ENCODE data around the gene SPG11.
A peak's percentile ranks its signal among the peaks of the same experiment; 100 is the strongest.

SPG11 gene

GRCh38 chr15:44623178-44623577 is 40.3 kb downstream of the SPG11 start:
- DNase-seq (ENCODE audit: low read depth, low spot score) = no peak
- H3K27ac ChIP-seq = no peak overlapping the region

GRCh38 chr15:44620081-44620480 is 43.4 kb downstream of the SPG11 start:
- no peak overlapping the region for H3K27ac ChIP-seq
- no peak for DNase-seq (ENCODE audit: low read depth, low spot score)

GRCh38 chr15:44616974-44617373 is 46.5 kb downstream of the SPG11 start:
- no peak for DNase-seq (ENCODE audit: low read depth, low spot score)
- H3K27ac ChIP-seq = no peak overlapping the region

- DNase-seq (ENCODE audit: low read depth, low spot score) = no peak
- H3K27ac ChIP-seq = no peak overlapping the region
These were observed 56.7 kb downstream of the SPG11 start for GRCh38 chr15:44606740-44607139.

GRCh38 chr15:44603126-44603525 is 60.3 kb downstream of the SPG11 start:
- DNase-seq (ENCODE audit: low read depth, low spot score) = no peak
- no peak overlapping the region for H3K27ac ChIP-seq

GRCh38 chr15:44598892-44599291 is 64.6 kb downstream of the SPG11 start:
- H3K27ac ChIP-seq = no peak overlapping the region
- DNase-seq (ENCODE audit: low read depth, low spot score) = no peak

- no peak overlapping the region for H3K27ac ChIP-seq
- DNase-seq (ENCODE audit: low read depth, low spot score) = no peak
These were observed 65.4 kb downstream of the SPG11 start for GRCh38 chr15:44598066-44598465.

- no peak overlapping the region for H3K27ac ChIP-seq
- no peak for DNase-seq (ENCODE audit: low read depth, low spot score)
These were observed 66.9 kb downstream of the SPG11 start for GRCh38 chr15:44596511-44597010.

GRCh38 chr15:44595656-44596510 is 67.6 kb downstream of the SPG11 start:
- H3K27ac ChIP-seq = no peak overlapping the region
- no peak for DNase-seq (ENCODE audit: low read depth, low spot score)

- DNase-seq (ENCODE audit: low read depth, low spot score) = no peak
- no peak overlapping the region for H3K27ac ChIP-seq
These were observed 68.2 kb downstream of the SPG11 start for GRCh38 chr15:44595246-44595645.

- peak; percentile 39 for DNase-seq (ENCODE audit: low read depth, low spot score)
These were observed 70.3 kb downstream of the SPG11 start for GRCh38 chr15:44593042-44593736.

GRCh38 chr15:44591326-44591725 is 72.1 kb downstream of the SPG11 start:
- DNase-seq (ENCODE audit: low read depth, low spot score) = no peak
- peak overlapping the region; percentile 33 for H3K27ac ChIP-seq

More at GRCh38 chr15:44593042-44593736, 70.3 kb downstream of the SPG11 start:
- peak overlapping the region; percentile 43 for H3K27ac ChIP-seq

- no peak for DNase-seq (ENCODE audit: low read depth, low spot score)
- no peak overlapping the region for H3K27ac ChIP-seq
These were observed 74.9 kb downstream of the SPG11 start for GRCh38 chr15:44588541-44588940.

- H3K27ac ChIP-seq = no peak overlapping the region
- no peak for DNase-seq (ENCODE audit: low read depth, low spot score)
These were observed 77.8 kb downstream of the SPG11 start for GRCh38 chr15:44585633-44586032.

- no peak for DNase-seq (ENCODE audit: low read depth, low spot score)
- no peak overlapping the region for H3K27ac ChIP-seq
These were observed 79.2 kb downstream of the SPG11 start for GRCh38 chr15:44584162-44584749.

GRCh38 chr15:44580105-44580504 is 83.4 kb downstream of the SPG11 start:
- no peak for DNase-seq (ENCODE audit: low read depth, low spot score)
- H3K27ac ChIP-seq = peak overlapping the region; percentile 24

GRCh38 chr15:44574734-44575133 is 88.7 kb downstream of the SPG11 start:
- no peak for DNase-seq (ENCODE audit: low read depth, low spot score)
- H3K27ac ChIP-seq = no peak overlapping the region

- H3K27ac ChIP-seq = no peak overlapping the region
These were observed 90.1 kb downstream of the SPG11 start for GRCh38 chr15:44573386-44573785.

GRCh38 chr15:44570361-44570760 is 93.1 kb downstream of the SPG11 start:
- no peak for DNase-seq (ENCODE audit: low read depth, low spot score)
- no peak overlapping the region for H3K27ac ChIP-seq

More at GRCh38 chr15:44573386-44573785, 90.1 kb downstream of the SPG11 start:
- no peak for DNase-seq (ENCODE audit: low read depth, low spot score)

GRCh38 chr15:44569316-44569715 is 94.1 kb downstream of the SPG11 start:
- no peak for DNase-seq (ENCODE audit: low read depth, low spot score)
- no peak overlapping the region for H3K27ac ChIP-seq

- peak overlapping the region; percentile 5 for H3K27ac ChIP-seq
- no peak for DNase-seq (ENCODE audit: low read depth, low spot score)
These were observed 95.1 kb downstream of the SPG11 start for GRCh38 chr15:44568338-44568737.

Measured in epithelial cell of prostate (primary cell).